ENCODE results near the gene SF1. TPM values are rescaled to one million over a fixed set of nuclear protein-coding genes. Genes with fewer than 3 reads are reported as not detected.

Gene SF1, protein sequence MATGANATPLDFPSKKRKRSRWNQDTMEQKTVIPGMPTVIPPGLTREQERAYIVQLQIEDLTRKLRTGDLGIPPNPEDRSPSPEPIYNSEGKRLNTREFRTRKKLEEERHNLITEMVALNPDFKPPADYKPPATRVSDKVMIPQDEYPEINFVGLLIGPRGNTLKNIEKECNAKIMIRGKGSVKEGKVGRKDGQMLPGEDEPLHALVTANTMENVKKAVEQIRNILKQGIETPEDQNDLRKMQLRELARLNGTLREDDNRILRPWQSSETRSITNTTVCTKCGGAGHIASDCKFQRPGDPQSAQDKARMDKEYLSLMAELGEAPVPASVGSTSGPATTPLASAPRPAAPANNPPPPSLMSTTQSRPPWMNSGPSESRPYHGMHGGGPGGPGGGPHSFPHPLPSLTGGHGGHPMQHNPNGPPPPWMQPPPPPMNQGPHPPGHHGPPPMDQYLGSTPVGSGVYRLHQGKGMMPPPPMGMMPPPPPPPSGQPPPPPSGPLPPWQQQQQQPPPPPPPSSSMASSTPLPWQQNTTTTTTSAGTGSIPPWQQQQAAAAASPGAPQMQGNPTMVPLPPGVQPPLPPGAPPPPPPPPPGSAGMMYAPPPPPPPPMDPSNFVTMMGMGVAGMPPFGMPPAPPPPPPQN
- 100 to 1,000 TPM in 8 of 9 donors, 10 to 100 TPM in 1; 76.2 to 395 (median 229) TPM for total RNA-seq
- 100 to 1,000 TPM; 150 to 197 (median 178) TPM for polyA plus RNA-seq
- long read RNA-seq, donor 1, partial matches to known transcripts = 5 of 14 reads
- long read RNA-seq, donor 1, other reads (novel, unspliced or antisense) = 0 of 14 reads
- long read RNA-seq, donor 2, transcript SF1-218 (4 exons, 584 nt) = major isoform, 5 of 29 reads
- long read RNA-seq, donor 2, transcript SF1-212 (2 exons, 983 nt) = major isoform, 5 of 29 reads
- long read RNA-seq, donor 2, partial matches to known transcripts = 17 of 29 reads
- long read RNA-seq, donor 2, other reads (novel, unspliced or antisense) = 0 of 29 reads
- long read RNA-seq, donor 3, partial matches to known transcripts = 0 of 5 reads
- long read RNA-seq, donor 3, other reads (novel, unspliced or antisense) = 0 of 5 reads
- long read RNA-seq, donor 4, transcript SF1-212 (2 exons, 983 nt) = major isoform, 5 of 11 reads
- long read RNA-seq, donor 4, partial matches to known transcripts = 0 of 11 reads
- long read RNA-seq, donor 4, other reads (novel, unspliced or antisense) = 6 of 11 reads
- long read RNA-seq, donor 5, transcript SF1-204 (13 exons, 3,470 nt) = minor isoform, 13 of 91 reads
- long read RNA-seq, donor 5, transcript SF1-201 (13 exons, 2,850 nt) = major isoform, 37 of 91 reads
- long read RNA-seq, donor 5, partial matches to known transcripts = 4 of 91 reads
- long read RNA-seq, donor 5, other reads (novel, unspliced or antisense) = 32 of 91 reads
- long read RNA-seq, donor 6, transcript SF1-212 (2 exons, 983 nt) = major isoform, 7 of 16 reads
- long read RNA-seq, donor 6, partial matches to known transcripts = 3 of 16 reads
- long read RNA-seq, donor 6, other reads (novel, unspliced or antisense) = 5 of 16 reads
- long read RNA-seq, donor 7, partial matches to known transcripts = 0 of 8 reads
- long read RNA-seq, donor 7, other reads (novel, unspliced or antisense) = 0 of 8 reads
- long read RNA-seq, donor 8, transcript SF1-204 (13 exons, 3,470 nt) = major isoform, 6 of 30 reads
- long read RNA-seq, donor 8, transcript SF1-201 (13 exons, 2,850 nt) = major isoform, 6 of 30 reads
- long read RNA-seq, donor 8, partial matches to known transcripts = 12 of 30 reads
- long read RNA-seq, donor 8, other reads (novel, unspliced or antisense) = 0 of 30 reads
- long read RNA-seq, donor 9, transcript SF1-212 (2 exons, 983 nt) = major isoform, 6 of 23 reads
- long read RNA-seq, donor 9, partial matches to known transcripts = 11 of 23 reads
- long read RNA-seq, donor 9, other reads (novel, unspliced or antisense) = 0 of 23 reads
- long read RNA-seq, donor 10, partial matches to known transcripts = 5 of 11 reads
- long read RNA-seq, donor 10, other reads (novel, unspliced or antisense) = 0 of 11 reads

DNA sequence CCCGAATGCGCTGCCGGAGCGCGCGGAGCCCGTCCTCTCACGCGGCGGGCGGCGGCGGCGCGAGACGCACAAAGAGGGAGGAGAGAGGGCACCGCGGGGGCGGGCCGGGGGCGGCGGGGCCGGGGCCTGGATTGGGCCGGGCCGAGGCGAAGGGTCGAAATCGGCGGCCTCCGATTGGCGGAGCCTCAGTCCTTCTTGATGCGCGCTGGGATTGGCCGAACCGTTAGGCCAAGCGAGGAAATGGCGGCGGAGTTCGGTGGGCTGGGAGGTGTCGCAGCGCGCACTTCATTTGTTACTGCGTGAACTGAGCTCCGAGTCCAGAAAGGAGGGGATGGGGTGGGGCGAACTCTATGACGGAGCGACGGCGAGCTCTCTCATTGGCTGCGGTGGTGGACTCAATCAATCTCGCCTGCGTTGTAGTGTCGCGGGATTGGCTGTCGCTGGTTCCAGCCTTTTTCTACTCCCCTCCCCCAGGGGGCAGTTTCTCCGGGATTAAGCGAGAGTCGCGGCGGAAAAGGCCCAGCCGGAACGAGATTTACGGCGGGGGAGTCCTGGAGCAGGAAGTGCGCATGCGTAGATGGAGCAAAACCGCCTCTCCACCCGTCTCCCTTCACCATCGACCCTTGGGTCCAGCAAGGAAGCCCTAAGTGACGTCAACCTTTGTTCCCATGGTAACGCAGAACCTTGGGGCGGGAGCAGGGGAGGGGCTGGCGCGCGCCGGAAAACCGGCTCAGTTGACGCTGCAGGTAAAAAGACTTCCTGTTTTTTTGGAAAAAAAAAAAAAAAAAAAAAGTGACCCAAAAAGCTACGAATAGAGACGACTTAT lies at the start of gene SF1:
SF1 (minus strand) TSS at position 70 of the 826 bp plus-strand sequence. CDS start 150 bp downstream, outside the sequence.
- DNase-seq = peak; percentile 99 to 100 (median 100)
- peak; percentile 91 to 99 for TF ChIP-seq POLR2A (IDR thresholded peaks at IDR 0.05)
- peak in 2 of 6 experiments; percentile 23 to 24 for TF ChIP-seq CTCF (IDR thresholded peaks at IDR 0.05)
- Histone ChIP-seq H3K4me3 (peak within 1 kb of the TSS in 3 of 4 donors; percentile 61 to 97 (median 86)), H3K4me1 (replicated peaks in 1 of 2) (peaks cover 20 to 44% of the 10 kb centered on the region in 2 donors), H3K27ac (peak within 1 kb of the TSS; percentile 86 to 100 (median 99)), H3K9me3 (replicated peaks in 1 of 3) (no peaks in the 10 kb centered on the region), H3K36me3 (replicated peaks in 1 of 2) (peaks cover 0 to 34% of the 10 kb centered on the region in 2 donors), H3K27me3 (no peaks in the 10 kb centered on the region)
- intact Hi-C loops (cut with DNase I) = no loop called here
- 0 to 1% (median 0%) methylated on average over 16 to 80 of the region's 80 CpGs for WGBS, 4 donors

DNA sequence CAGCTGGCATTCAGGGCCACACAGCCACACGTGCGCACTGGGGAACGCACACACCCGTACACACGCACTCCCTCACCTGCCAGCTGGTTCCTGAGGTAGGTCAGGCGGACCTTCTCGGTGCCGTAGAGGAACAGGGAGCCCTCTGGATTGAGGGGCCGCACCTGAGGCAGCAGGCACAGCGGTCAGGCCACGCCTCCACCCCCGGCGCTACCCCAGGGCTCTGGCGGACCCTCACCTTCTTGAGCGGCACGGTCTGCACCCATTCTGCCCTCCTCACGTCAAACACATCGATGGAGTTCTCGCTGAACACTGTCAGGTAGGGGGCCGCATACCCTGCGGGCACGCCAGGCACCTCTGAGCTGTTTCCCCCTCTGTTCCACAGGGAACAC lies 49.1 kb upstream of the SF1 start:
- H3K27me3 ChIP-seq = no peaks in the 10 kb centered on the region
- intact Hi-C loops (cut with DNase I) = no loop called here
- no peaks in the 10 kb centered on the region for H3K4me1 ChIP-seq (replicated peaks in 1 of 2)
- WGBS, 4 donors = 91 to 94% (median 94%) methylated on average over 13 to 22 of the region's 22 CpGs
- TF ChIP-seq POLR2A (IDR thresholded peaks at IDR 0.05) = no peak
- no peak for TF ChIP-seq CTCF (IDR thresholded peaks at IDR 0.05)
- no peak overlapping the region for H3K4me3 ChIP-seq
- DNase-seq = no peak
- H3K9me3 ChIP-seq (replicated peaks in 1 of 3) = no peaks in the 10 kb centered on the region
- no peak overlapping the region for H3K27ac ChIP-seq
- no peaks in the 10 kb centered on the region for H3K36me3 ChIP-seq (replicated peaks in 1 of 2)

Data from adrenal gland (tissue), 19 donors.